DMS114 treated with DMSO at 0.1 percent for 48 hours (cell line): ENCODE data around the gene ZNF146.
"Not testable (repeated sequence)": the region's sequence is repeated elsewhere in the genome, so short reads cannot be mapped to it uniquely, and the experiment has no call there.

Source experiments
- DNase-seq: peaks from one replicate; lab custom pipeline; 2025; ENCODE audit not compliant: unreplicated experiment; lab: John Stamatoyannopoulos, UW

The ZNF146 gene

DNA sequence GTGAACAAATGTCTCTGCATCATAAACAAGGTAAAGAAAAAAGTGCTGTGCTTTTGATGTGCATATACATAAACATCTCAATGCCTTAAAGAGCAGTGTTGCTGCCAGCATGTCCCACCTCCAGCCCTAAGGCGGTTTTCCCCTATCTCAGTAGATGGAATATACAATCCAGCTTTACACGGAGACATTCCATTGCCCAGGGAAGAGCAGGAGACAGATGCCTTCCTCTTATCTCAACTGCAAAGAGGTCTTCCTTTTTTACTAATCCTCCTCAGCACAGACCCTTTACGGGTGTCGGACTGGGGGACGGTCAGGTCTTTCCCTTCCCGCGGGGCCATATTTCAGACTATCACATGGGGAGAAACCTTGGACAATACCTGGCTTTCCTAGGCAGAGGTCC is 18.7 kb downstream of the ZNF146 start:
- DNase-seq, result not testable (repeated sequence)

DNA sequence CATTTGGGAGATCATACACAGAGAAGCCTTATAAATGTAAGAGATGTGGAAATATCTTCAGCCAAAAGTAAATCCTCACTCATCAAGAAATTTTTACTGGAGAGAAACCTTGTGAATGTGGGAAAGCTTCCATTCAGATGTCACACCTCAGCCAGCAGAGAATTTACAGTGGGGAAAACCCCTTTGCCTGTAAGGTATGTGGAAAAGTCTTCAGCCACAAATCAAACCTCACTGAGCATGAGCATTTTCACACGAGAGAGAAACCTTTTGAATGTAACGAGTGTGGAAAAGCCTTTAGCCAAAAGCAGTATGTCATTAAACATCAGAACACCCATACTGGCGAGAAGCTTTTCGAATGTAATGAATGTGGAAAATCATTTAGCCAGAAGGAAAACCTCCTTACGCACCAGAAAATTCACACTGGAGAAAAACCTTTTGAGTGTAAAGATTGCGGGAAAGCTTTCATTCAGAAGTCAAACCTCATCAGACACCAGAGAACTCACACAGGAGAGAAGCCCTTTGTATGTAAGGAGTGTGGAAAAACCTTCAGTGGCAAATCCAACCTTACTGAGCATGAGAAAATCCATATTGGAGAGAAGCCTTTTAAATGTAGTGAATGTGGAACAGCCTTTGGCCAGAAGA is 21.5 kb downstream of the ZNF146 start:
- no peak for DNase-seq

DNA sequence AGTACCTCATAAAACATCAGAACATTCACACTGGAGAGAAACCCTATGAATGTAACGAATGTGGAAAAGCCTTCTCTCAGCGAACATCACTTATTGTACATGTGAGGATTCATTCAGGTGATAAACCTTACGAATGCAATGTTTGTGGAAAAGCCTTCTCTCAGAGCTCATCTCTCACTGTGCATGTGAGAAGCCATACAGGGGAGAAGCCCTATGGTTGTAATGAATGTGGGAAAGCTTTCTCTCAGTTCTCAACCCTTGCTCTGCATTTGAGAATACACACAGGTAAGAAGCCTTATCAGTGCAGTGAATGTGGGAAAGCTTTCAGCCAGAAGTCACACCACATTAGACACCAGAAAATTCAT is 22.0 kb downstream of the ZNF146 start:
- DNase-seq, result no peak

DNA sequence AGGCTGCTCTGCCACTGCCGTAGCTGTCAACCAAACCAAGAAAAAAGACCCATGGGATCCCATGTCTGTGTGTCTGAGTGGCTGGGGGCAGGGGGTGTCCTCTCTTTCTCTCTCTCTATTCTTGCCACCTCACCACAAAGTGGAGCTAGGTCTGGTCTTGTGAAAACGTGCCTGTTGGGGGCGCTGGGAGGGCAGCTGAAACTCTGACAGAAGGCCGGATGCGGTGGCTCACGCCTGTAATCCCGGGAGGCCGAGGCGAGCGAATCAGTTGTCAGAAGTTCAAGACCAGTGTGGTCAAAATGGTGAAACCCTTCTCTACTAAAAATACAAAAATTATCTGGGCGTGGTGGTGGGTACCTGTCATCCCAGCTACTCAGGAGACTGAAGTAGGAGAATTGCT is 29.2 kb downstream of the ZNF146 start:
- no peak for DNase-seq

DNA sequence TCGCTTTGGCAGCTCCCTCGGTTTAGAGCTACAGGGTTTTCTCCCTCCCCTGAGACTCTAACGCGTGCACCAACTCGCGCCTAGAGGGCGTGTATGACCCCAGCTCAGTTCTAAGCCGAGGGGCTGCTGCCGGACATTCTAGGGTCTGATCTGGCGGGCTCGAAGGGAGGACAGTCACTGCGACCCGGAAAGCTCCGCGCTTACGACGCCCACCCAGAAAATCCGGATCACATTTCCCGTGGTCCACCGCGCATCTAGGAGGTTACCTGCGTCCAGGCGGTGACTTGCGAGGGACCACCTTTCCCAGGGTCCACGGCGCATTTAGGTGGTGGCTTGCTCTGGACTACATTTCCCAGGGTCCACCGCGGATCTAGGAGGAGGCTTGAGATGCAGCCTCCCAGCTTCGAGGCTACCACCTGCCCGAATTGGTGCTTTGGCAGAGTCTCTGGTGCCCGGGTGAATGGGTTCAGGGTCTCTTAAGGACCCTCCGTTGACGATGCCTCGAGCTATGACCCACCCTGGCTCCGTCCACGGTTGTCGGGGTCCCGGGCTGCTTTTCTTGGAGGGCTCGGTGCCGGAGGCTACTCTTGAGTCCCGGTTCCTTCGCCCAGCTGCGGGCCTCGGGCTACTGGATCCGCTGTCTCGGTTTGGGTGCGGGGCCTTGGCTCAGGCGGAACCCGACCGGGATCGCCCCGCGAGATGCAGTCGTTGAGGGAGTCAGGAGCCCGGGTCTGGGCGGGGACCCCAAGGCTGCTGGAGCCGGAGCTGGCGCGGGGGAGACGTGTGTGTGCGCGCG is 30.5 kb downstream of the ZNF146 start:
- peak; percentile 71 for DNase-seq

DNA sequence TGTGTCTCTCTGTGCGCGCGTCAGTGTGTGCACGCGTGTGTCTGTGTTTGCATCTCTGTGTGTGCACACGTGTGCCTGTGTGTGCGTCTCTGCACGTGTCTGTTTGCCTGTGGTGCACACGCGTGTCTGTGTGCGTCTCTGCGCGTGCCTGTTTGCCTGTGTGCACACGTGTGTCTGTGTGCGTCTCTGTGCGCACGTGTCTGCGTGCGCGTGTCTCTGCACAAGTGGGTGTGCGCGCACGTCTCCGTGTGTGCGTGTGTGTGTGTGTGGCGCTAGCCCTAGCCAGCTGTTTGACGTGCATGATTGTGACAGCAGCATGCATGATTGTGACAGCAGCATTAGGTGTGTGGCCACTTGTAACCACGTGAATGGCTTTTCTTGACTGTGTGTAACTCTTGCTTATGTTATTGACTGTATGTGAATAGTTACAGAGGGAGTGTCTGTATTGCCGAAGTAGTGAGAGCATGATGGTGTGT is 31.1 kb downstream of the ZNF146 start:
- DNase-seq, result no peak

DNA sequence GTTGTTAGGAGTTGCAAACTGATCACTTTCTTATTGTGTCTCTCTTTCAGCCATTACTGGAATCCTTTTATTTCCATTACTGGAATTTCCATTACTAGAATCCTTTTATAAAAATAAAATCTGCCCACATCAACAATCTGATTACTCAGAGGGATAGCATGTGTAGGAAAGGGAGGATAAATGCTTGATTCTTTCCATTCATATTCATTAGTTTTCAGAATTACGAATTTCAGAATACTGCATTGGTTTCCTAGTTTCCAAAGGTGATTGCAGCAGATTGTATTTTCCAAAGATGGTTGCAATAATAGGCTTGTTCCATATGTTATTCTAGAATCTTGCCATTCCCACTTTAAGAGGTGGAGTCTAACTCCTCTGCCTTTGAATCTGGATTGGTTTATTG is 37.1 kb downstream of the ZNF146 start:
- no peak for DNase-seq

DNA sequence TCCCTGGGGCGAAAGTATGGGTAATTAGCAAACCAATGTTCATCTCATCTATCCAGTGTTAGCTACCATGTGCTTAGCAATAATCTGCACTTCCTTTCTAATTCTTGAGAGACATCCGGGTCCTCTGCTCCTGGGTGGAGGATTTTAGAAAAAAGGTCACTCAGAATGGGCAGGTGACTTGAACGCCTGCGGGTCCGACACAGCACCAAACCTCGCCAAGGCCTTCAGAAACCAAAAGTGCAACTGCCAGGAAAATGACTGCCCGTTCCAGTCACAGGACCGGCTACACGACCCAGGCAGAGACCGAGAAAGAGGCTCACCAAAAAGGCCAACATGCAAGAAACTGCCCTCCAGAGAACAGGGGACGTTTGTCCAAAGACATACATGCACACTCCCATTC is 39.9 kb downstream of the ZNF146 start:
- no peak for DNase-seq

DNA sequence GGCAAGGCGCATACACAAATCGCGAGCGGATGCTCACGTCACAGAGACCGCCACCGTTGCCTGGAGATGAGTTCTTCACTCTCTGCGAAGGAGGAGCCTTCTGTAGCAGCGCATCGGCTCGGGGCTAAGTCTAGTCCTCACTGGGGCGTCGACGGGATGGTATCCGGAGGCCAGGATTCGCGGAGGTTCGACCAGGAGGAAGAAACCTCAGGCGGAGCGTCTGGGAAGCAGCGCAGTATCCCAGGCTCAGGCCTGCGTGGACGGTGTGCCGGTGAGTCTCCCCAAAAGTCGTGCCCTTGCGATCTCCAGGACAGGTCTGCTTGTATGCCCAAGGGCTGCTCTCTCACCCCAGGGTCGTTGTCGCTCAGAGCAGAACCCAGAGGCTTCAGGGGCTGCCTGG is 40.4 kb downstream of the ZNF146 start:
- DNase-seq, result no peak

DNA sequence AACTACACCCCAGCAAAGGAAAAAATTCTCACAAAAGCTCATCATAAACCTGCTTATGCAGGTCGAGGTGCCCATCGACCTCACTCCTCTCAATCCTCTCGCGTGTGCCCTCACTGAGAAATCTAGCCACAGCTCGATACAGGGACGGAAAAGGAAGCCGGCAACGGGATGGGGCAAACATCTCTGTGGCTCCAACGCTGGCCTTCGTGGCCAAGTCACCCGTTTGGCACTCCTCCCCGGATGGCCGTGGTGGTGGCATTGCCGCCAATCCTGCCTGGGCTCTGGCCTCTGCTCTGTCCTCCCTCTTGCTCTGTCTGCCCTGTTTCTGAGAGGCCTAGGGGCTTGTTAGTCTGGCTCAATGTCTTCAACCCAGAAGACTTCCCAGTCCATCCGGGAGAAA is 41.2 kb downstream of the ZNF146 start:
- no peak for DNase-seq

DNA sequence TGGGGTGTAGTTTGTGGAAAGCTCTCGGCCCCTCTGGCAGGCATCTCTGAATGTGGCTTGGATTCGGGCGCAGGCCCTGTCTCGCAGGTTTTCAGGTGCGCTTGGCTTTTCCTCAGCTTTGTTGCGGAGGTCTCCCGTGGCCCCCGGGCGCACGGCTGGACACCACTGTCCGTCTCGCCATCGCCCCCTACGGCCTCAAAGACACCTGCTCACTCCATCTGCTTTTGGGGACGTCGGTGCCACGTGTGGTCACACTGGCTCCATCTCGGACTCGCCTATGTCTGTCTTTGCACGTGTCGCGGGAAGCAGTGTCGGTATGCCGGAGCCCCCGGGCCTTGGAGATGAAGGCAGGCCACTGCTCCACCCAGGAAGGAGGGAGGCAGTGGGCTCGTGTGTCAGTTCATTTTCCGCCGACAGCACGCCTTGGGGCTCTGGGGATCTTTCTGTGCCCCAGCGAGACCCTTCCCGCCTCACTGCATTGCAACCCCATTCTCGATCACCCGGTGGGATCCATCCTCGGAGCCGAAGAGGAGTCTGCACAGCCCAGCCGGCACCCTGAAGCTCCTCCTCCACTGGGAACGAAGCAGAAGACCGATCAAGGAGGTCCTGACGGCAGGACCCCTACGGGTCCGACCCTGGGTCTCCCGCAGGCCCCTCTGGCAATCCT is 42.1 kb downstream of the ZNF146 start:
- no peak for DNase-seq

DNA sequence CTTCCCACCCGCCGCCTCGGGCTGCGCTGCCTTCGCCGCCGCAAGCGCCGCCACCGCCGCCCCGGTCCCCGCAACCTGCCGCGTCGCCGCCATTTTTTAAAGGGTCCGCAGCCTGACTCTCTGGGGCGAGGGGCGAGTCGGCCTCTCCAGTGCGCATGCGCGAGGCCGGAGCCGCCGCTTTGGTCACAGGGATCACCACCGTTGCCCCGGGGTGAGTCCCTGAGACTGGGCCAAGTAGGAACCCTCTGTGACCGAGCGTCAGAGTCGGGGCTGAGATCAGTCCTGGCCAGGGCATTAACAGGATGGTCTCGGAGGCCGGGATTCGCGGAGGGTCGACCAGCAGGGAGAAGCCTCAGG is 42.6 kb downstream of the ZNF146 start:
- DNase-seq, result no peak

DNA sequence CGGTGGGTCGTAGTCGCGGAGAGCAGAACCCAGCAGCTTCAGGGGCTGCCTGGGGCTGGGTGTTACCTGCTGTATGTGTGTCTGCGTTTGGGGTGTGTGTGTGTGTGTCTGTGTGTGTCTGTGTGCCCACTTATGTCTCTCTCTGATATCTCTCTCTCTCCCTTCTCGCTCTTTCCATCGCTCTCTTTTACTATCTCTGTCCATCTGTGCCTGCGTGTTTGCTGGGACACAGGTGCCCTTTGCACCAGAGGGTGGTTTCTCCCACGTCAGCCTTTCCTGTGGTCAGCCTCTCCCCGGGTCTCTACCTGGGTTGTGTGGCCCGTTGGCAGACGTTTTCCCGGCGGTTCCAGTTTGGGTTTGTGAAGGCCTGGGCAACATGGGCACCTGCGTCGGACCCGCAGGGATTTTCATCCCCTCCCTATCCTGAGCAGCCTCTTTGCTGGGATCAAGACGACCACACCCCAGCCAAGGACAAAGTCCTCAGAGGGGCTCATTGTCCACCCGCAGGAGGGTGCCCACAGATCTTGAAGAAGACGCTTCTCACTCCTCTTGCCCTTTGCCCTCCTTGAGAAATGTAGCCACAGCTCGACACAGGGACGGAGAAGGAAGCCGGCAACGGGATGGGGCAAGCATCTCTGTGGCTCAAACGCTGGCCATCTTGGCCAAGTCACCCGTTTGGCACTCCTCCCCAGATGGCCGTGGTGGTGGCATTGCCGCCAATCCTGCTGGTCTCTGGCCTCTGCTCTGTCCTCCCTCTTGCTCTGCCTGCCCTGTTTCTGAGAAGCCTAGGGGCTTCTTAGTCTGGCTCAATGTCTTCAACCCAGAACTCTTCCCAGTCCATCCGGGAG is 43.3 kb downstream of the ZNF146 start:
- DNase-seq, result no peak

DNA sequence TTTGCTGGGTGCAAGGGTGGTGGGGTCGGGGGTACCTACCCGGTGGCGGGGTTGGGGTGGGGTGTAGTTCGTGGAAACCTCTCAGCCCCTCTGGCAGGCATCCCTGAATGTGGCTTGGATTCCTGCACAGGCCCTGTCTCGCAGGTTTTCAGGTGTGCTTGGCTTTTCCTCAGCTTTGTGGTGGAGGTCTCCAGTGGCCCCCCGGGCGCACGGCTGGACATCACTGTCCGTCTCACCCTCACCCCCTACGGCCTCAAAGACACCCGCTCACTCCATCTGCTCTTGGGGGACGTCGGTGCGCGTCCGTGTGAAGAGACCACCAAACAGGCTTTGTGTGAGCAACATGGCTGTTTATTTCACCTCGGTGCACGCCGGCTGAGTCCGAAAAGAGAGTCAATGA is 44.3 kb downstream of the ZNF146 start:
- no peak for DNase-seq

DNA sequence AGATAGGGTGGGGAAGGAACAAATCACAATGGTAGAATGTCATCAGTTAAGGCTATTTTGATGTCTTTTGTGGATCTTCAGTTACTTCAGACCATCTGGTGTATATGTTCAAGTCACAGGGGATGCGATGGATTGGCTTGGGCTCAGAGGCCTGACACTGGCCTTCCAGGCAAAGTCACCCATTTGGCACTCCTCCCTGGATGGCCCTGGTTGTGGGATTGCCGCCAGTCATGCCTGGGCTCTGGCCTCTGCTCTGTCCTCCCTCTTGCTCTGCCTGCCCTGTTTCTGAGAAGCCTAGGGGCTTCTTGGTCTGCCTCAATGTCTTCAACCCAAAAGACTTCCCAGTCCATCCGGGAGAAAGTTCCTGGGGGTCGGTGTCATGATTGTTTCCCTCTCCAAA is 50.2 kb downstream of the ZNF146 start:
- DNase-seq, result no peak

DNA sequence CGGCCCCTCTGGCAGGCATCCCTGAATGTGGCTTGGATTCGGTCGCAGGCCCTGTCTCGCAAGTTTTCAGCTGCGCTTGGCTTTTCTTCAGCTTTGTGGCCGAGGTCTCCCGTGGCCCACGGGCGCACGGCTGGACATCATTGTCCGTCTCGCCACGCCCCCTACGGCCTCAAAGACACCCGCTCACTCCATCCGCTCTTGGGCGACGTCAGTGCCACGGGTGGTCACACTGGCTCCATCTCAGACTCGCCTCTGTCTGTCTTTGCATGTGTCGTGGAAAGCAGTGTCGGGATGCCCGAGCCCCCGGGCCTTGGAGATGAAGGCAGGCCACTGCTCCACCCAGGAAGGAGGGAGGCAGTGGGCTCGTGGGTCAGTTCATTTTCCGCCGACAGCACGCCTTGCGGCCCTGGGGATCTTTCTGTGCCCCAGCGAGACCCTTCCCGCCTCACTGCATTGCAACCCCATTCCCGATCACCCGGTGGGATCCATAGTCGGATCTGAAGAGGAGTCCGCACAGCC is 51.0 kb downstream of the ZNF146 start:
- no peak for DNase-seq

DNA sequence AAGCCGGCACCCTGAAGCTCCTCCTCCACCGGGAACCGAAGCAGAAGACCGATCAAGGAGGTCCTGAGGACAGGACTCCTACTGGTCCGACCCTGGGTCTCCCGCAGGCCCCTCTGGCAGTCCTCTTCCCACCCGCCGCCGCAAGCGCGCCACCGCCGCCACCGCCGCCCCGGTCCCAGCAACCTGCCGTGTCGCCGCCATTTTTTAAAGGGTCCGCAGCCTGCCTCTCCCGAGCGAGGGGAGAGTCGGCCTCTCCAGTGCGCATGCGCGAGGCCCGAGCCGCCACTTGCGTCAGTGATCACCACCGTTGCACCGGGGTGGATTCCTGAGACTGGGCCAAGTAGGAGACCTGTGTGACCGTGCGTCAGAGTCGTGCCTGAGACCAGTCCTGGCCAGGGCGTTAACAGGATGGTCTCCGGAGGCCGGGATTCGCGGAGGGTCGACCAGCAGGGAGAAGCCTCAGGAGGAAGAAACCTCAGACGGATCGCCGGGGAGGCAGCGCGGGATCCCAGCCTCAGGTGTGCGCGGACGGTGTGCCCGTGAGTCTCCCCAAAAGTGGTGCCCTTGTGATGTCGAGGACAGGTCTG is 51.6 kb downstream of the ZNF146 start:
- DNase-seq, result no peak

DNA sequence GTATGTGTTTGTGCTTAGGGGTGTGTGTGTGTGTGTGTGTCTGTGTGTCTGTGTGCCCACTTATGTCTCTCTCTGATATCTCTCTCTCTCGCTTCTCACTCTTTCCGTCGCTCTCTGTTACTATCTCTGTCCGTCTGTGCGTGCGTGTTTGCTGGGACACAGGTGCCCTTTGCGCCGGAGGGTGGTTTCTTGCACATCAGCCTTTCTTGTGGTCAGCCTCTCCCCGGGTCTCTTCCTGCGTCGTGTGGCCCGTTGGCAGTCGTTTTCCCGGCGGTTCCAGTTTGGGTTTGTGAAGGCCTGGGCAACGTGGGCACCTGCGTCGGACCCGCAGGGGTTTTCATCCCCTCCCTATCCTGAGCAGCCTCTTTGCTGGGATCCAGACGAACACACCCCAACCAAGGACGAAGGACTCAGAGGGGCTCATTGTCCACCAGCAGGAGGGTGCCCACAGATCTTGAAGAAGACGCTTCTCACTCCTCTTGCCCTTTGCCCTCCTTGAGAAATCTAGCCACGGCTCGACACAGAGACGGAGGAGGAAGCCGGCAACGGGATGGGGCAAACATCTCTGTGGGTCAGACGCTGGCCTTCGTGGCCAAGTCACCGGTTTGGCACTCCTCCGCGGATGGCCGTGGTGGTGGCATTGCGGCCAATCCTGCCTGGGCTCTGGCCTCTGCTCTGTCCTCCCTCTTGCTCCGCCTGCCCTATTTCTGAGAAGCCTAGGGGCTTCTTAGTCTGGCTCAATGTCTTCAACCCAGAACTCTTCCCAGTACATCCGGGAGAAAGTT is 52.3 kb downstream of the ZNF146 start:
- DNase-seq, result no peak

DNA sequence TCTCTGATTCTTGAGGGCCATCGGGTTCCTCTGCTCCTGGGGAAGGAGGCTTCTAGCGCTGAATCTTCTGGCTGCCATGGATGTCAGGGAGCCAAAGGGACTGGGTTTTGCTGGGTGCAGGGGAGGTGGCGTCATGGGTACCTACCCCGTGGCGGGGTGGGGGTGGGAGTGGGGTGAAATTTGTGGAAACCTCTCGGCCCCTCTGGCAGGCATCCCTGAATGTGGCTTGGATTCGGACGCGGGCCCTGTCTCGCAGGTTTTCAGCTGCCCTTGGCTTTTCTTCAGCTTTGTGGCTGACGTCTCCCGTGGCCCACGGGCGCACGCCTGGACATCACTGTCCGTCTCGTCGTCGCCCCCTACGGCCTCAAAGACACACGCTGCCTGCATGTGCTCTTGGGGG is 53.2 kb downstream of the ZNF146 start:
- not testable (repeated sequence) for DNase-seq

DNA sequence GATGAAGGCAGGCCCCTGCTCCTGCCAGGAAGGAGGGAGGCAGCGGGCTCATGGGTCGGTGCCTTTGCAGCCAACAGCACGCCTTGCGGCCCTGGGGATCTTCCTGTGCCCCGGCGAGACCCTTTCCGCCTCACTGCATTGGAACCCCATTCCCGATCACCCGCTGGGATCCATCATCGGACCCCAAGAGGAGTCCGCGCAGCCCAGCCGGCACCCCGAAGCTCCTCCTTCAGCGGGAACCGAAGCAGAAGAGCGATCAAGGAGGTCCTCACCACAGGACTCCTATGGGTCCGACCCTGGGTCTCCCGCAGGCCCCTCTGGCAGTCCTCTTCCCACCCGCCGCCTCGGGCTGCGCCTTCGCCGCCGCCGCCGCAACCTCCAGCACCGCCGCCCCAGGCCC is 53.7 kb downstream of the ZNF146 start:
- not testable (repeated sequence) for DNase-seq
